Lower leg skin (tissue), 3 donors: ENCODE measurements around the gene ITIH6.

ENCODE experiments used
- POLR2A ChIP-seq, 2 donors: fragments of 450-650 bp; IDR thresholded peaks; one replicate each; pipeline ENCODE4 v1.6.1; 2016 to 2017; ENCODE audit warnings: antibody characterized with exemption in 2 of 2, mild to moderate bottlenecking in 1 of 2, moderate library complexity in 1 of 2
- TF ChIP-seq, protein P1 (sequence below), 3 donors: fragments of 450-650 bp; IDR thresholded peaks; one replicate each; pipeline ENCODE4 v1.5.1; 2016; ENCODE audit warnings: antibody characterized with exemption in 3 of 3, mild to moderate bottlenecking in 3 of 3, moderate library complexity in 2 of 3

DNA sequence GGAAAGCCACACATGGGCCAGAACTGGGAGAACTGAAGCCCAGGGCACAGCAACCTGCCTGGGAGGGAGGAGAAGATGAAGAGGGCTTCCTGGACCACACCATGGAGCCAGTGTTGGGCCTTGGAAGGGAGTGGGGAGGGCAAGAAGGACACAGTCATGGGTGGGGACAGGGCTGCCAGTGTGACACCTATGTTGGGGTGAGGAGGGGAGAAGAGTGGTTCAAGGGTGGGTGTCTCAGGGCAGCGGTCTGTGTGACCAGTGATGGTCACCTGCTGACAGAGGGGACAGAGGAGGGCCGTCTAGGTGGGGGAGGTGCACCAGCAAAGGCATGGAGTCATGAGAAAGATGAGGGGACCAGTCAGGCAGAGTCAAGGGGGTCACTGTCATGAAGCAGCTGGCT lies 23.3 kb upstream of the ITIH6 start:
- TF ChIP-seq, protein P1, sequence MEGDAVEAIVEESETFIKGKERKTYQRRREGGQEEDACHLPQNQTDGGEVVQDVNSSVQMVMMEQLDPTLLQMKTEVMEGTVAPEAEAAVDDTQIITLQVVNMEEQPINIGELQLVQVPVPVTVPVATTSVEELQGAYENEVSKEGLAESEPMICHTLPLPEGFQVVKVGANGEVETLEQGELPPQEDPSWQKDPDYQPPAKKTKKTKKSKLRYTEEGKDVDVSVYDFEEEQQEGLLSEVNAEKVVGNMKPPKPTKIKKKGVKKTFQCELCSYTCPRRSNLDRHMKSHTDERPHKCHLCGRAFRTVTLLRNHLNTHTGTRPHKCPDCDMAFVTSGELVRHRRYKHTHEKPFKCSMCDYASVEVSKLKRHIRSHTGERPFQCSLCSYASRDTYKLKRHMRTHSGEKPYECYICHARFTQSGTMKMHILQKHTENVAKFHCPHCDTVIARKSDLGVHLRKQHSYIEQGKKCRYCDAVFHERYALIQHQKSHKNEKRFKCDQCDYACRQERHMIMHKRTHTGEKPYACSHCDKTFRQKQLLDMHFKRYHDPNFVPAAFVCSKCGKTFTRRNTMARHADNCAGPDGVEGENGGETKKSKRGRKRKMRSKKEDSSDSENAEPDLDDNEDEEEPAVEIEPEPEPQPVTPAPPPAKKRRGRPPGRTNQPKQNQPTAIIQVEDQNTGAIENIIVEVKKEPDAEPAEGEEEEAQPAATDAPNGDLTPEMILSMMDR (IDR thresholded peaks at IDR 0.05) = no peak
- TF ChIP-seq POLR2A (IDR thresholded peaks at IDR 0.05) = no peak
